Islet precursor cell (in vitro differentiated cells): ENCODE results near the gene VWA7.

Source experiments
- DNase-seq: peaks from one replicate; pipeline ENCODE4 v3.0.0-alpha.2; 2018

VWA7 gene

GRCh38 chr6:31778193-31778592 lies 1.1 kb upstream of the VWA7 start:
- no peak for DNase-seq

- DNase-seq, result no peak
Observed at GRCh38 chr6:31777667-31778050, 531 bp upstream of the VWA7 start.

DNA sequence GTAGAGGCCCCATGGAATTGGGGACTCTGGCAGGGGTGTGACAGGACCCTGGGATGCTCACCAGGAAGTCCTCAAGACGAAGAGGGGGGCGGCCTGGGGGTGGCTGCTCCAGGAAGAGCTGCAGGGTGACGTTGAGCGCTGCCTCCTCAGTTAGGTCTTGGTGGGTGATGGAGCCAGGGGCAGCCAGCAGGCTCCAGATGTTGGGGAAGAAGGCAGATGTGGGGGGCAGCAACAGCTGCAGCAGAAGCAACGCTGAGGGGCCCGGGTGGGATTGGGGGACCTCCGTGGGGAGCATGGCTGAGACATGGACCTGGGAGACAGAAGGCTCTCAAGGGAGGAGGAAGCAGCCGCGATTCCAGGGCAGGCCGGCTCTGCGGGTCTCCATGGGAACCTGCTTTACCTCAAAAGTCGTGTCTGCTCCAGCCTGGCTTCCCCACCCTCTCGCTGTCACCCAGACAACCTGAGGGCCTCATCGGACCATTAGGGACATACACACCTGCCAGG lies 591 bp downstream of the VWA7 start:
- DNase-seq, result no peak

- DNase-seq, result no peak
Observed at GRCh38 chr6:31775633-31776484, 1.3 kb downstream of the VWA7 start.

DNA sequence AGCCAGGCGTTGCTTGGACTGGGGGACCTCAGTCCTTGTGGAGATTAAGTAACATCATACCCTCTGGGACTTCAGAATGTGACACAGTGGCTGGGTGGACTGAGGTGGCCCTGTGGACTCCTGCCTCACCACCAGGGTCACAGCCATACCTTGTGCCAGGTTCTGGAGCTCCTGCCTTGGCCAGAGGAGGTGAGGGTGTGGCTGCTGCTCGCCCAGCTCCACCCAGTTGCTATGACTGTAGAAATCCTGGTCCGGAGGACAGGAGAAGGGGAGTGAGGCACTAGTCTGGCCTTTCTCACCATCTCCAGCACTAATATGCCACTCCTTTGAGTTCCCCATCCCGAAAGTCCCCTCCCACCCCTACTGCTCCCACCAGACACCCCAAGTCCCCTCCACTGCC lies 1.9 kb downstream of the VWA7 start:
- no peak for DNase-seq

DNA sequence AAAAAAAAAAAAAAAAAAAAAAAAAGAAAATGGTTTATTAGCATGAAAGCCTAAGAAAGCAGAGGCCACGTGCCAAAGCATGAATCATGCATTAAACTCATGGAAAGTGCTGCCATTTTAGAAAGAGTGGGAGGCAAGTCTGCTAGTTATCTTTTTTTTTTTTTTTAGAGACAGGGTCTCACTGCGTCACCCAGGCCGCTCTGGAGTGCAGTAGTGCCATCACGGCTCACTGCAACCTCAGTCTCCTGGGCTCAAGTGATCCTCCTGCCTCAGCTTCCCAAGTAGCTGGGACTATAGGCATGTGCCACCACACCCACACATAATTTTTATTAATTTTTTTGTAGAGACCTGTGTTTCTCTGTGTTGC lies 5.2 kb downstream of the VWA7 start:
- no peak for DNase-seq

GRCh38 chr6:31770860-31771259 lies 6.3 kb downstream of the VWA7 start:
- no peak for DNase-seq

DNA sequence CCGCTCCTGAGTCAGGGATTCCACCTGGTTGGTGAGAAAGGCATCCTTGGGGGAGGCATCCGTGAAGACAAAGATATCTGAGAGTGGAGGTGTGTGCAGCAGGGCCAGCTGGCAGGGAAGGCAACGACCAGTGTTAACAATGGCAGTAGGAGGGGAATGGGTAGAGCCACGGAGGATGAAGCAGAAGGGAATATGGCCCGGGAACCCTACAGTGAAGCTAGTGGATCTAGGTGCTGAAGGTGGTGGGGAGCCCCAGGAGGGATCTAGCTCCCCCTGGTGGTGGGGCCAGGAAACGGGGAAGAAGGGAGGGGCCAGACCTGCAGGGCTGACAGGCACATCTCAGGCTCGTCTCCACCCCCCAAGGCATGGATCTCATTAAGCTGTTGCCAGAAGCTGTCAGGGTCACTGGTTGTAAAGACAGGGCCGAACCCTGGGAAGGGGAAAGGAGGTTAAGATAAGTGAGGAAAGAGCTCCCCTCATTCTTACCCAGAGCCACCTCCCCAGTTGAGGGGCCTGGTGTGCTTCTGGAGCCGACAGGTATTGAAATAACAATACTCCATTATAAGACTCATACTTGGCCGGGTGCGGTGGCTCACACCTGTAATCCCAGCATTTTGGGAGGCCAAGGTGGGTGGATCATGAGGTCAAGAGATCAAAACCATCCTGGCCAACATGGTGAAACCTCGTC lies 7.3 kb downstream of the VWA7 start:
- DNase-seq, result peak; percentile 87

- DNase-seq, result no peak
Observed at GRCh38 chr6:31768363-31769257, 8.5 kb downstream of the VWA7 start.

GRCh38 chr6:31767096-31767645 lies 10.0 kb downstream of the VWA7 start:
- no peak for DNase-seq

DNA sequence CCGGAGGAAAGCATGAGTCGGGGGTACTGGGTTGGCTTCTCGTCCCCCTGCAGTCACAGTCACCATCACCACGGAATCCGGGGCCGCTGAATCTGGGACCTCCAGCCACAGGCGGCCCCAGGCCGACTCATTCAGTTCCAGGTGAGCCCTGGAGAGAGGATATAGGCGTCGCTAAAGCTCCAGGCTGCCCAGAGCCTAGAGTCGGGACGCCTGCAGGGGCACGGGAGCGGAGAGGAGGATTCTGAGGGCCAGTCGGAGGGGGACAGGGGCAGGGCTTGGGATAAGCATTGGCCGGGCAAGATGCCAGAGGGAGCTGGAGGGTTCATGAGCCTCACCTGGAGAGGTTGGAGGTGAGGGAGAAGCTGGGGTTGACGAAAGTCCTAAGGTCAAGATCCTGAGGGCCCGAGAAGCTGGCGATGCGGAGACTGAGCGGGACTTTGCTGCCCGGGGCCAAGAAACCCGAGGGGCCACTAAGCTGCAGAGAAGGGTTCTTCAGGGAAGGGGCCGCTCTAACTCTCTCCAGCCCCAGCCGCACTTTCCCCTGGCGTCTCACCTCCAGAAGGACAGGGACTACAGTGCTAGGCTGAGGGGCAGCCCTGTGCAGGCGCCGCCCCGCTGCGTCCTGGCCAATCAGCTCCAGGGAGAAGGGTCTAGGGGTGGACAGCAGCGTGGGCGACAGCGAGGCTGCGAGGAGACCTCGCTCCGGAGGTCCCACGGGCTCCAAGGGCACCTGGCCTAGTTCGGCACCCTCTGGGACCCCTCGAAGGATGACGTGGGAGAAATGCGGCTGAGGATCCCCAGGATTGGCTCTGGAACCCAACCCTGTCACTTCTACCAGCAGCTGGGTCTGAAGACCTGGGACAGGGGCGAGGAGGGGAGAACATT lies 11.0 kb downstream of the VWA7 start:
- DNase-seq, result peak; percentile 76

GRCh38 chr6:31765559-31765909 lies 11.6 kb downstream of the VWA7 start:
- DNase-seq, result no peak

- no peak for DNase-seq
Observed at GRCh38 chr6:31764198-31764597, 12.9 kb downstream of the VWA7 start.

GRCh38 chr6:31763619-31763940 lies 13.5 kb downstream of the VWA7 start:
- DNase-seq, result no peak

- no peak for DNase-seq
Observed at GRCh38 chr6:31762878-31763618, 14.1 kb downstream of the VWA7 start.

GRCh38 chr6:31762356-31762755 lies 14.8 kb downstream of the VWA7 start, which contains the start of gene SAPCD1:
Gene SAPCD1, plus strand, starts transcription at chr6:31762656. Its CDS starts 399 bp downstream, at chr6:31763055.
- no peak for DNase-seq

GRCh38 chr6:31761343-31761742 lies 15.8 kb downstream of the VWA7 start:
- DNase-seq, result no peak

DNA sequence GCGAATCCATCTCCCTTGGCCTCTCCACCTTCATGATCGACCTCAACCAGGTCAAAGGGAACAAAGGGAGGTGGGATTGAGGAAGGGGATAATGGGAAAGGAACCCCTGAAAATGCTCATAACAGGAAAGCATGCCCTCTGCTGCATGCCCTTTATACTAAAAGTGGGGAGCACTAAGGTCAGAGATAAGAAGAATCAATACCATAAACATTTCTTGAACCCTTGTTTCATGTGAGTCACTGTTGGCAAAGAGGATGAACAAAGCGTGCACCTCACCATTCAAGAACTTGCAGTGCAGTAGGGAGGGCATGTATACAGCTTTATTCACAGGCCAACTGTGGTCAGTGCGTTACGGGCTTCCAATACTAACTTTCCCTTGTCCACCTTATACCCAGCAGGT lies 16.3 kb downstream of the VWA7 start:
- DNase-seq, result no peak

GRCh38 chr6:31758281-31758680 lies 18.8 kb downstream of the VWA7 start:
- DNase-seq, result no peak

DNA sequence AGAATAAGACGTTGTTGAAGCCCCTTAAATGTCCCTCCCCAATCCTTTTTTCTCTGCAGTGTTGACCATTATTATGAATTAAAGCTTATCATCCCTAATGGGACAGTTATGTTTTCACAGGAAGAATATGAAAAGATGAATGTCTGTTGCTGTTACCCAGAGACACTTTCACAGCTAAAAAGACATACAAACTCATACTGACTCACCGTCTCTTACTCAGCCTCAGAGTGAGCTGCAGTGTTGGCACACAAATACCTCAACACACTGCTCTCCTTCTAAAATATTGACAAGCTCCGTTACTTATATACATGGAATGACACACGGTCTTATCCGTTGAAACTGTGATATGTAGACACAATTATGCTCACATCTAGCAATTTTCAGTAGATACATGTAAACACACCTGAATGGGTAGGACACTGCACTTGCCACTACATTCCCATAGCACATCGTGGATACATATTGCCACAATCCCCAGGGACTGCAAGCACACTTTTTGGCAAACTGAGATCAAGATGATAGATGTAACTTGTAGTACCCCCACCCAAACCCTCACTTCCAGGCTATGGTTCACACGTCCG lies 24.3 kb downstream of the VWA7 start:
- no peak for DNase-seq
